HG03175 (cell line): ENCODE results near the gene ADGRB3.
"Not testable (repeated sequence)": the region's sequence is repeated elsewhere in the genome, so short reads cannot be mapped to it uniquely, and the experiment has no call there.

ENCODE experiments used
- ATAC-seq: cut with Tn5 transposase; IDR thresholded peaks from one replicate; pipeline ENCODE4 v1.9.1; 2021; ENCODE audit warnings: mild to moderate bottlenecking, moderate library complexity; ENCODE audit not compliant: unreplicated experiment

The ADGRB3 gene

GRCh38 chr6:69202768-69203167 lies 567.7 kb downstream of the ADGRB3 start:
- ATAC-seq, result no peak

- ATAC-seq, result no peak
Observed at GRCh38 chr6:69216127-69216526, 581.0 kb downstream of the ADGRB3 start.

- ATAC-seq, result no peak
Observed at GRCh38 chr6:69217343-69217742, 582.3 kb downstream of the ADGRB3 start.

- ATAC-seq, result no peak
Observed at GRCh38 chr6:69220375-69220774, 585.3 kb downstream of the ADGRB3 start.

- ATAC-seq, result no peak
Observed at GRCh38 chr6:69232008-69232407, 596.9 kb downstream of the ADGRB3 start.

GRCh38 chr6:69232496-69232895 lies 597.4 kb downstream of the ADGRB3 start:
- no peak for ATAC-seq

- ATAC-seq, result peak; percentile 99
Observed at GRCh38 chr6:69232911-69233448, 597.9 kb downstream of the ADGRB3 start.

GRCh38 chr6:69238067-69238466 lies 603.0 kb downstream of the ADGRB3 start:
- ATAC-seq, result no peak

GRCh38 chr6:69246983-69247382 lies 611.9 kb downstream of the ADGRB3 start:
- no peak for ATAC-seq

- ATAC-seq, result no peak
Observed at GRCh38 chr6:69261010-69261409, 625.9 kb downstream of the ADGRB3 start.

- ATAC-seq, result no peak
Observed at GRCh38 chr6:69263297-69263696, 628.2 kb downstream of the ADGRB3 start.

GRCh38 chr6:69265090-69265489 lies 630.0 kb downstream of the ADGRB3 start:
- ATAC-seq, result no peak

- ATAC-seq, result no peak
Observed at GRCh38 chr6:69265706-69266105, 630.6 kb downstream of the ADGRB3 start.

GRCh38 chr6:69276204-69276603 lies 641.1 kb downstream of the ADGRB3 start:
- no peak for ATAC-seq

GRCh38 chr6:69279805-69280204 lies 644.7 kb downstream of the ADGRB3 start:
- ATAC-seq, result no peak

GRCh38 chr6:69280858-69281257 lies 645.8 kb downstream of the ADGRB3 start:
- no peak for ATAC-seq

- ATAC-seq, result no peak
Observed at GRCh38 chr6:69284176-69284730, 649.2 kb downstream of the ADGRB3 start.

GRCh38 chr6:69285054-69285453 lies 650.0 kb downstream of the ADGRB3 start:
- no peak for ATAC-seq

- no peak for ATAC-seq
Observed at GRCh38 chr6:69286331-69286730, 651.2 kb downstream of the ADGRB3 start.

GRCh38 chr6:69288198-69288597 lies 653.1 kb downstream of the ADGRB3 start:
- not testable (repeated sequence) for ATAC-seq

GRCh38 chr6:69289689-69290495 lies 654.8 kb downstream of the ADGRB3 start:
- ATAC-seq, result no peak

GRCh38 chr6:69293471-69293870 lies 658.4 kb downstream of the ADGRB3 start:
- ATAC-seq, result no peak
